A549 treated with ZK216348 at 1 μM for 4 hours (cell line): ENCODE results near the gene GTPBP2. TPM values are rescaled to one million over a fixed set of nuclear protein-coding genes. Genes with fewer than 3 reads are reported as not detected.

Experiments
- total RNA-seq: library from RNA; stranded (reverse); fragments of 200-300 nt; extraction: Qiagen RNA extraction; gene quantifications from 5 replicates; pipeline ENCODE4 v1.2.3, GENCODE V29; 2022; ENCODE audit warnings: low read depth

Gene GTPBP2
- total RNA-seq: 16.6 to 23.2 TPM (median 21.3 TPM) in 5 replicates

GRCh38 chr6:43629104-43629504 lies at the start of gene GTPBP2:
GTPBP2 (minus strand) TSS chr6:43629264; CDS start chr6:43629162, 102 bp downstream.

GRCh38 chr6:43644940-43645612 lies 16.0 kb upstream of the GTPBP2 start, which contains the start of gene RSPH9:
RSPH9 (plus strand) TSS chr6:43645036; CDS start chr6:43645099, 63 bp downstream.

GRCh38 chr6:43635387-43636307 lies 6.6 kb upstream of the GTPBP2 start, which contains the start of gene MAD2L1BP:
MAD2L1BP (plus strand) TSS chr6:43635840; CDS start chr6:43635876, 36 bp downstream.

GRCh38 chr6:43575772-43576551 lies 53.1 kb downstream of the GTPBP2 start, which contains the start of the genes POLH and XPO5:
POLH (plus strand) TSS chr6:43576185; CDS start chr6:43582320, 6,135 bp downstream.
XPO5 (minus strand) TSS chr6:43576038; CDS start chr6:43575864, 174 bp downstream.

Other genes starting within 250 kb of the GTPBP2 start
- gene ABCC10, start 201.7 kb downstream of the GTPBP2 start, total RNA-seq: 6.8 to 11.0 TPM (median 10.0 TPM) in 5 replicates
- gene DLK2, start 173.7 kb downstream of the GTPBP2 start, total RNA-seq: 3.6 to 7.8 TPM (median 7.3 TPM) in 5 replicates
- 13.1 to 21.7 TPM (median 18.4 TPM) in 5 replicates for gene TJAP1, start 151.7 kb downstream of the GTPBP2 start, total RNA-seq
- gene LRRC73, start 118.9 kb downstream of the GTPBP2 start, total RNA-seq: 0.66 to 1.2 TPM (median 1.1 TPM) in 5 replicates
- gene YIPF3, start 112.3 kb downstream of the GTPBP2 start, total RNA-seq: 62.4 to 73.2 TPM (median 71.4 TPM) in 5 replicates
- 44.8 to 51.0 TPM (median 48.0 TPM) in 5 replicates for gene POLR1C, start 112.2 kb downstream of the GTPBP2 start, total RNA-seq
- 25.0 to 31.1 TPM (median 27.3 TPM) in 5 replicates for gene XPO5, start 53.2 kb downstream of the GTPBP2 start, total RNA-seq
- gene POLH, start 53.1 kb downstream of the GTPBP2 start, total RNA-seq: 8.0 to 9.6 TPM (median 9.3 TPM) in 5 replicates
- gene MAD2L1BP, start 6.6 kb upstream of the GTPBP2 start, total RNA-seq: 31.7 to 39.7 TPM (median 34.6 TPM) in 5 replicates
- 0.13 to 0.31 TPM (median 0.24 TPM) in 5 replicates for gene RSPH9, start 15.8 kb upstream of the GTPBP2 start, total RNA-seq
- 39.9 to 53.9 TPM (median 46.3 TPM) in 5 replicates for gene MRPS18A, start 58.5 kb upstream of the GTPBP2 start, total RNA-seq
- 25.0 to 39.7 TPM (median 32.5 TPM) in 5 replicates for gene VEGFA, start 140.9 kb upstream of the GTPBP2 start, total RNA-seq